OCI-LY3 (cell line): Measurements from ENCODE around the gene ITGBL1.

Experiments
- EZH2phosphoT487 ChIP-seq: fragments of 200-600 bp; shearing (Covaris generic); IDR thresholded peaks from 2 replicates; pipeline ENCODE4 v1.6.1; 2018; ENCODE audit warnings: antibody characterized with exemption, mixed run types, low read depth
- TF ChIP-seq, protein P1 (sequence below): fragments of 200-600, 300-600 bp; sonication (generic); IDR thresholded peaks from 2 replicates; pipeline ENCODE4 v1.5.1; 2014; ENCODE audit warnings: antibody characterized with exemption, low read length, low read depth

DNA sequence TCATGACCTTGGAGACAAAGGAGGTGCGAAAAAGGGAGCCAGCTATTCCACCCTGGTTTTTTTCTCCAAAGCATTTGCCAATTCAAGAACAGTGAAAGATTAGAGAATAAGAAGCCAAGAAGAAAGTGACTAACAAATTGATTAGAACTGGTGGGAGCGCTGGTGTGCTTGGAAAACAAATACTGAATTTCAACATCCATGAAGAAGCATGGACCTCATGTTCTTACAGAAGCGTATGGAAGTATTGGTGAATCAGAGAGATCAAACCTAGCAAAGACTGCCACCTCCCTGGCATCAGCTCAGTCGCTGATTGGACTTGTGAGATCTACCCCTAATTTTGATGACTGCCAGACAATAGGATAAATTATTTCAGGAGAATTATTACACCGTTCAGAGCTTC is 195.3 kb downstream of the ITGBL1 start:
- TF ChIP-seq, protein P1, sequence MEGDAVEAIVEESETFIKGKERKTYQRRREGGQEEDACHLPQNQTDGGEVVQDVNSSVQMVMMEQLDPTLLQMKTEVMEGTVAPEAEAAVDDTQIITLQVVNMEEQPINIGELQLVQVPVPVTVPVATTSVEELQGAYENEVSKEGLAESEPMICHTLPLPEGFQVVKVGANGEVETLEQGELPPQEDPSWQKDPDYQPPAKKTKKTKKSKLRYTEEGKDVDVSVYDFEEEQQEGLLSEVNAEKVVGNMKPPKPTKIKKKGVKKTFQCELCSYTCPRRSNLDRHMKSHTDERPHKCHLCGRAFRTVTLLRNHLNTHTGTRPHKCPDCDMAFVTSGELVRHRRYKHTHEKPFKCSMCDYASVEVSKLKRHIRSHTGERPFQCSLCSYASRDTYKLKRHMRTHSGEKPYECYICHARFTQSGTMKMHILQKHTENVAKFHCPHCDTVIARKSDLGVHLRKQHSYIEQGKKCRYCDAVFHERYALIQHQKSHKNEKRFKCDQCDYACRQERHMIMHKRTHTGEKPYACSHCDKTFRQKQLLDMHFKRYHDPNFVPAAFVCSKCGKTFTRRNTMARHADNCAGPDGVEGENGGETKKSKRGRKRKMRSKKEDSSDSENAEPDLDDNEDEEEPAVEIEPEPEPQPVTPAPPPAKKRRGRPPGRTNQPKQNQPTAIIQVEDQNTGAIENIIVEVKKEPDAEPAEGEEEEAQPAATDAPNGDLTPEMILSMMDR = no peak
- TF ChIP-seq EZH2phosphoT487 = no peak
